ENCODE data around the gene OSBPL10. TPM values are rescaled to one million over a fixed set of nuclear protein-coding genes. Genes with fewer than 3 reads are reported as not detected.

The OSBPL10 gene
- total and polyA plus RNA-seq, 2 donors (not counting 1 experiment from before 2014, with no cell fraction given) = 88.5 to 310 TPM

DNA sequence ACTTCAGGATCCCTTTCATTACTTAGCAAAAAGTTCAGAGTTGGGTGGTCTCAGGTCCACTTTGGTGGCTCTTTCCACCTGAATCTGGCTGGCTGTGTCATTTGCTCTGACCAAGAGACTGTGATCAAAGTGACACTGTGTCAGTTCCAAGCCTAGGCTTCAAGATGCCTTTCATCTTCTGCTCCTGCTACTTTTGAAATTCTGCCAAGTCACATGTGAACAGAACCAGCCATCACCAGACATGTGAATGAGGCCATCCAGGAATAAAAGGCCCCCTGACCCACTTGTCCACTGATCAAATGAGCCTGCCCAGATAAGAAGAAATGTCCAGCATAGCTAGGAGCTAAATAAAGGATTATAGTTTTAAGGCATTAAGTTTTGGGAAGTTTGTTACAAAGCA lies 132.2 kb downstream of the OSBPL10 start:
- no peak overlapping the region for H3K4me3 Mint-ChIP-seq
- ChIA-PET POLR2A (interaction anchor here (0.6 kb wide), 1 partner anchor 96 kb away, joined by 7 read pairs; no protein-coding TSS in a partner anchor), CTCF (no interaction called here)
- peaks cover 0 to 41% of the 10 kb centered on the region in 2 experiments for H3K36me3 ChIP-seq (replicated peaks in 1 of 2; ENCODE audit: control extremely low read depth in 1 of 2, control insufficient read depth in 1 of 2, extremely low read depth in 1 of 2, insufficient read depth in 2 of 2, low read length in 1 of 2)
- H3K27me3 Mint-ChIP-seq = no peaks in the 10 kb centered on the region
- no peaks in the 10 kb centered on the region for H3K9me3 Mint-ChIP-seq (ENCODE audit: insufficient read depth)
- H3K4me2 ChIP-seq (replicated peaks; ENCODE audit: low read depth, low read length, poor library complexity, severe bottlenecking) = no peak overlapping the region
- no peak overlapping the region for H3K4me3 ChIP-seq (ENCODE audit: control extremely low read depth in 1 of 5, extremely low read depth in 1 of 5, insufficient read depth in 1 of 5, low read depth in 2 of 5, low read length in 4 of 5)
- H4K20me1 ChIP-seq (ENCODE audit: control insufficient read depth, insufficient read depth, low read length, poor library complexity, severe bottlenecking) = peaks cover 21% of the 10 kb centered on the region
- H3K27me3 ChIP-seq (replicated peaks in 1 of 4; ENCODE audit: control extremely low read depth in 1 of 4, control insufficient read depth in 3 of 4, insufficient read depth in 4 of 4, low read length in 3 of 4) = no peaks in the 10 kb centered on the region
- H3K27ac ChIP-seq (ENCODE audit: low read length in 2 of 2) = peak overlapping the region in 1 of 2 donors; percentile 24
- H3K9me3 ChIP-seq (ENCODE audit: control extremely low read depth in 1 of 3, control insufficient read depth in 2 of 3, insufficient read depth in 1 of 3, low read length in 2 of 3) = no peaks in the 10 kb centered on the region
- H3K4me1 ChIP-seq (ENCODE audit: control insufficient read depth in 2 of 2, insufficient read depth in 2 of 2, low read length in 2 of 2) = peaks cover 29 to 43% of the 10 kb centered on the region in 2 donors
- intact Hi-C loops (cut with micrococcal nuclease) = no loop called here
- no peak for ATAC-seq (ENCODE audit: low read depth)
- peak overlapping the region; percentile 54 for H3K27ac Mint-ChIP-seq
- no peak for DNase-seq
- H3K79me2 ChIP-seq (ENCODE audit: control insufficient read depth, insufficient read depth, low read length) = peaks cover 94% of the 10 kb centered on the region
- H2AFZ ChIP-seq (ENCODE audit: insufficient read depth, low read depth, low read length, poor library complexity, severe bottlenecking) = no peak overlapping the region
- H3K4me1 Mint-ChIP-seq = peaks cover 76% of the 10 kb centered on the region
- TF ChIP-seq EZH2 (IDR thresholded peaks at IDR 0.05; ENCODE audit: borderline replicate concordance, insufficient read depth, low read depth, low read length, poor library complexity, severe bottlenecking) (no peak), CTCF (IDR thresholded peaks at IDR 0.05) (no peak)
- no peak overlapping the region for H3K9ac ChIP-seq (ENCODE audit: low read length)

GRCh38 chr3:31848163-31848818 lies 132.8 kb downstream of the OSBPL10 start:
- WGBS (ENCODE audit: insufficient coverage) = 98% methylated on average over 6 of the region's 6 CpGs
- no peak overlapping the region for H3K9ac ChIP-seq (ENCODE audit: low read length)

More at GRCh38 chr3:31848163-31848818, 132.8 kb downstream of the OSBPL10 start:
- H3K9me3 Mint-ChIP-seq (ENCODE audit: insufficient read depth) = no peaks in the 10 kb centered on the region
- Histone ChIP-seq H3K4me1 (ENCODE audit: control insufficient read depth in 2 of 2, insufficient read depth in 2 of 2, low read length in 2 of 2) (peaks cover 23 to 36% of the 10 kb centered on the region in 2 donors), H3K36me3 (replicated peaks in 1 of 2; ENCODE audit: control extremely low read depth in 1 of 2, control insufficient read depth in 1 of 2, extremely low read depth in 1 of 2, insufficient read depth in 2 of 2, low read length in 1 of 2) (peaks cover 0 to 45% of the 10 kb centered on the region in 2 experiments), H3K9me3 (ENCODE audit: control extremely low read depth in 1 of 3, control insufficient read depth in 2 of 3, insufficient read depth in 1 of 3, low read length in 2 of 3) (no peaks in the 10 kb centered on the region), H3K4me3 (ENCODE audit: control extremely low read depth in 1 of 5, extremely low read depth in 1 of 5, insufficient read depth in 1 of 5, low read depth in 2 of 5, low read length in 4 of 5) (no peak overlapping the region), H3K79me2 (ENCODE audit: control insufficient read depth, insufficient read depth, low read length) (peaks cover 94% of the 10 kb centered on the region), H2AFZ (ENCODE audit: insufficient read depth, low read depth, low read length, poor library complexity, severe bottlenecking) (no peak overlapping the region), H3K4me2 (replicated peaks; ENCODE audit: low read depth, low read length, poor library complexity, severe bottlenecking) (no peak overlapping the region), H3K27me3 (replicated peaks in 1 of 4; ENCODE audit: control extremely low read depth in 1 of 4, control insufficient read depth in 3 of 4, insufficient read depth in 4 of 4, low read length in 3 of 4) (no peaks in the 10 kb centered on the region), H3K27ac (ENCODE audit: low read length in 2 of 2) (no peak overlapping the region), H4K20me1 (ENCODE audit: control insufficient read depth, insufficient read depth, low read length, poor library complexity, severe bottlenecking) (peaks cover 24% of the 10 kb centered on the region)
- H3K4me3 Mint-ChIP-seq = no peak overlapping the region
- intact Hi-C loops (cut with micrococcal nuclease) = no loop called here
- no peak for ATAC-seq (ENCODE audit: low read depth)
- H3K27ac Mint-ChIP-seq = peak overlapping the region; percentile 79
- POLR2A ChIA-PET = no interaction called here
- no peak for DNase-seq
- no peaks in the 10 kb centered on the region for H3K27me3 Mint-ChIP-seq
- no peak for TF ChIP-seq CTCF (IDR thresholded peaks at IDR 0.05)
- TF ChIP-seq EZH2 (IDR thresholded peaks at IDR 0.05; ENCODE audit: borderline replicate concordance, insufficient read depth, low read depth, low read length, poor library complexity, severe bottlenecking) = no peak
- CTCF ChIA-PET = interaction anchor here (2.2 to 2.3 kb wide), 2 partner anchors 171 to 296 kb away, joined by 5 to 6 read pairs; no protein-coding TSS in a partner anchor
- H3K4me1 Mint-ChIP-seq = peaks cover 78% of the 10 kb centered on the region

Measured in B cell (primary cell).